HPDE6-E6E7 (cell line): ENCODE measurements around the gene CHMP1B.

Experiments used
- DNase-seq: peaks from one replicate; pipeline ENCODE4 v3.0.0; 2011; ENCODE audit warnings: missing footprints; ENCODE audit errors: extremely low spot score

CHMP1B gene

DNA sequence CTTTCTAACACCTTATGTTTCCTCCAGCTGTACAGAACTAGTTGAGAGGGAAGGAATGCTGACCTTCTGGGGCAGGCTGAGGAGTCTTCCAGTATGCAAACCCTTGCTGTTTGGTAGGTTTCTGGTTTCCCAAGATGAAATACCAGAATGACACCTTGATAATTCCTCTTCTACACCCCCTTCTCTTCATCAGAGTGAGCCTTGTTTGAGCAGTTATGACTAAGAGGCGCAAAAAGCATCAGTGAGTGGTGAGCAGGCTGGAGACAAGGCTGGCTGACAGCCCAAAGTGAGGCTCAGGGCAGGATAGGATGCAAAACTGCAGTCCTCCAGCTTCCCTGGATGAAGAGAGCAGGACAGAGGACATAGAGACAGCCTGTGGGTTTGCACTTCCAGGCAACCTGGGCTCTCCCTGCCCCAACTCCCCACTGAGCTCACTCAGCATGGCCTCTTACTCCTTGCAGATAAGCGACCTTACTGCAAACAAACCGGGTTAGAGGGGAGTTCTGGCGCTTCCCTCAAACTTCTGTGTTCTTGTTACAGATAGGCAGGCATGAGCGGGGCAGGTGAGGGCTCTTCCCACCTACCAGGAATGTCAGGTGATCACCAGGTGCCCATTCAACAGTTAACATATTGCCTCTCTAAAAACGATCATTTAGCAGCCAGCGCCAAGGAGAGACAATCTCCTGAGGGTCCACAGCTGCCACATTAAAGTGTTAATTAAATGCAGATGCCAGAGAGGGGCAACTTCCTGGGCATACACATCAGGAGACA is 51.5 kb downstream of the CHMP1B start:
- DNase-seq: no peak
